IPS-NIHi7 (cell line): ENCODE results near the gene TAOK2.
A peak's percentile ranks its signal among the peaks of the same experiment; 100 is the strongest.

Experiments
- DNase-seq: peaks from one replicate; pipeline ENCODE4 v3.0.0; 2012; ENCODE audit warnings: mixed read lengths; ENCODE audit errors: extremely low spot score

Gene TAOK2

GRCh38 chr16:29963021-29963743, 10.5 kb upstream of the TAOK2 start:
- DNase-seq, result no peak

DNA sequence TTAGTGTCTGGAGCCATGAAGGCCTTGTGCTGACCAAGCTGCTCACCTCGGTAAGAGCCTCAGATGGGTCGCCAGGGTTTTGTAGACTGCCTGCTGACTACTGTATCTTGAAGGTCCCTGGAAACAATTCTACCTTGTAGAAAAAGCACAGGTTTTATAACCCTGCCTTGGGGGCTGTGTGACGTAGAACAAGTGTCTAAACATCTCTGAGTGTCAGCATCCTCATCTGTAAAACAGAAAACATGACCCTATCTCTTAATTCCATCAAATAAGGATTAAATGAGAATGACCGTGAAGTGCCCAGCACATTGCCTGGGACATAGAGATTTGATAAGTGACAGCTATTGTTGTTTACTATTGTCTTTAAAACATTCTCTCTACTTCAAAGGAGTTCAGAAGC, 5.5 kb upstream of the TAOK2 start:
- no peak for DNase-seq

DNA sequence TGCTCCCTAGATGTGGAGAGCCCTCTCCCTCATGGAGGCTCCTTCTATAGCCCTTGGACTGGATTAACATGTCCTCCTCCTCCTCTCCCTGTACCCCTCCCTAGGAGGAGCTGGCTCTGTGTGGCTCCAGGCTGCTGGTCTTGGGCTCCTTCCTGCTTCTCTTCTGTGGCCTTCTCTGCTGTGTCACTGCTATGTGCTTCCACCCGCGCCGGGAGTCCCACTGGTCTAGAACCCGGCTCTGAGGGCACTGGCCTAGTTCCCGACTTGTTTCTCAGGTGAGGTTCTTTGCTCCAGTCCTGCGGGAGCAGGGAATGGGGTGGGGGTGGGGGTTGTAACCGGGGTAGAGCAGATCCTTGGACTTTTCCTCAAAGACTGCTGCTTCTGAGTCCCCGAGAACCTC, 2.4 kb upstream of the TAOK2 start:
- no peak for DNase-seq

DNA sequence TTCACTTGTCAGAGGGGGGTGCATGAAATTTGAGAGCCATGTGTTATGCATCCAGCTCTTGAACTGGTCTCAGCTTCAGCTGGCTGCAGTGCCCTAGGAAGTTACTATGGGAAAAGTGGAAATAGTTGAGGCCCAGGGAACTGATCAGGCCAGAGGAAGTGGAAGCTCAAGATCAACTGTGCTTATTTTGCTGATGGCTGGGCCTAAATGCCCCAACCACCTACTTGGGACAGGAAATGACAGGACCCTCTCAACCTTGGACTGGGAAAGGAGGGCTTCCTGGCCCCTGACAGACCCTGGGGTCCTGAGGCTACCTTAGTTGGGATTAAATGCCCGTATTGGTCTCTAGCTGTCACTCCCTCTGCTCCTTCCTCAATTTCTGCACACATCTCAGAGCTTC, 1.2 kb upstream of the TAOK2 start:
- no peak for DNase-seq

- no peak for DNase-seq
Observed at GRCh38 chr16:29972992-29973383, 680 bp upstream of the TAOK2 start.

DNA sequence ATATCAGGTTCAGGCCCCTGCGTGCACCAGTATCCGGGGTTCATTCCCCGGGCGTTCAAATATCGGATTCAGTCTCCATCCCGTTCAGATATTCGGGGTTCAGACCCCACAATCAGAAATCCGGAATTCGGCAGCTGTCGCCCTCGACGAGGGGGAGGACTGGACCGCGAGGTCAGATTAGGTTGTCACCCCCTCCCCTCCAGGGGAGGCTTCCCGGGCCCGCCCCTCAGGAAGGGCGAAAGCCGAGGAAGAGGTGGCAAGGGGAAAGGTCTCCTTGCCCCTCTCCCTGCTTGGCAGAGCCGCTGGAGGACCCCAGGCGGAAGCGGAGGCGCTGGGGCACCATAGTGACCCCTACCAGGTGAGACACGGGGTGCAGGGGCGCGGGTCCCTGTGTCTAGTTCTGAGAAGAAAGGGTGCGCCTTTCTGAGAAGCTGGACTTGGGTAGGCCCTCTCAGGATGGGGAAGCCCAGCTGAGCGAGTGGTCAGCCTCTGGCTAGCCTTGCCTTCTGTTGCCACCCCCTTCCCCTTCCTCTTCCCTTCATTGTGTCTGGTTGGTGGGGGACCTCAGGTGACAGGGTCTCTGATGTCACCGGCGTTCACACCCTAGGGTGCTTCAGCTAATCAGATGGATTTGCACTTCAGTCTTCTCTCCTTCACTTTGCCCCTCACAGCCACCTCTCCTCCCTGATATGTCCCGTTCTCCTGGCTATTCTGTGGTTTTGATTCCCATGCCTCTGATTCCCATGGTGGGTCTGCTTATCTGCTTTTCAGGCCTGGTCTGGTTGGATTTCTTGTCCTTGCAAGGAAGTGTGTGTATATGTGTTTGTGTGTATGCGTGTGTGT, 844 bp downstream of the TAOK2 start:
- DNase-seq, result peak; percentile 58

- no peak for DNase-seq
Observed at GRCh38 chr16:29975134-29975538, 1.5 kb downstream of the TAOK2 start.

- no peak for DNase-seq
Observed at GRCh38 chr16:29975811-29976511, 2.3 kb downstream of the TAOK2 start.

- DNase-seq, result no peak
Observed at GRCh38 chr16:29977063-29977825, 3.6 kb downstream of the TAOK2 start.

DNA sequence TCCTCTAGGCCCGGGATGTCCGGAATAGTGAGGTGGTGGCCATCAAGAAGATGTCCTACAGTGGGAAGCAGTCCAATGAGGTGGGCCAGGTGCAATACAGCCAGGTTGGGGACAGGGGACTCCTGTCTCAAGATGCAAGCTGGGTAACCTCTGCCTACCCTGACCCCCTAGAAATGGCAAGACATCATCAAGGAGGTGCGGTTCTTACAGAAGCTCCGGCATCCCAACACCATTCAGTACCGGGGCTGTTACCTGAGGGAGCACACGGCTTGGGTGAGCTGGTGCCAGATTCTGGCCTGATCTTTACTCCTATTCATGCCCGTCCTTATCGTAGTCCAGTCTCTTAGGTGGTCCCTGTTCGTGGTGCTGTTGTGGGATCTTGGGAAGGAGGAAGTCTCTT, 4.4 kb downstream of the TAOK2 start:
- DNase-seq, result no peak

DNA sequence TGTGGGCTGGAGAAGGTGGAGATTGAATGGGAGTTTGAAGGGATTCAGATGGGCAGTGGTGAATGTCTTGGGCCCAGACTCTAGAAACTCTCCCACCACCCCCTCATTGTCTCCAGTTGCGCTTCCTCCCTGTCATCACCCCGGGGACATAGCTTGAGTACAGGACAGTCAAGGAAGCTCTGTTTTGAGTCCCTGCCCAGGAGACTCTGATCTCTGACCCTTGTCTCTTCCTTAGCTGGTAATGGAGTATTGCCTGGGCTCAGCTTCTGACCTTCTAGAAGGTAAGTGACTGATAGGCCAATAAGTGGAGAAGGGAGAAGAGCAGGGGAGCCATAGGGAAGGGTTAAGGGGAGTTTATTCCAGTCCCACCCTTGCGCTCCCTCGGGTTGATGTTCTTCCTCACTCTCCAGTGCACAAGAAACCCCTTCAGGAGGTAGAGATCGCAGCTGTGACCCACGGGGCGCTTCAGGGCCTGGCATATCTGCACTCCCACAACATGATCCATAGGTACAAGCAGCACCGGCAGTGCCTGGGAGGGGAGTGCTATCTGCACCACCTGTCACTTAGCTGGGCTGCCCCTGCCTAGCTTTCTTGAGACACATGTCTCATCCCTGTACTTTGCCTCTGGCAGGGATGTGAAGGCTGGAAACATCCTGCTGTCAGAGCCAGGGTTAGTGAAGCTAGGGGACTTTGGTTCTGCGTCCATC, 5.0 kb downstream of the TAOK2 start:
- DNase-seq, result no peak

- DNase-seq, result no peak
Observed at GRCh38 chr16:29982560-29983419, 9.1 kb downstream of the TAOK2 start.

DNA sequence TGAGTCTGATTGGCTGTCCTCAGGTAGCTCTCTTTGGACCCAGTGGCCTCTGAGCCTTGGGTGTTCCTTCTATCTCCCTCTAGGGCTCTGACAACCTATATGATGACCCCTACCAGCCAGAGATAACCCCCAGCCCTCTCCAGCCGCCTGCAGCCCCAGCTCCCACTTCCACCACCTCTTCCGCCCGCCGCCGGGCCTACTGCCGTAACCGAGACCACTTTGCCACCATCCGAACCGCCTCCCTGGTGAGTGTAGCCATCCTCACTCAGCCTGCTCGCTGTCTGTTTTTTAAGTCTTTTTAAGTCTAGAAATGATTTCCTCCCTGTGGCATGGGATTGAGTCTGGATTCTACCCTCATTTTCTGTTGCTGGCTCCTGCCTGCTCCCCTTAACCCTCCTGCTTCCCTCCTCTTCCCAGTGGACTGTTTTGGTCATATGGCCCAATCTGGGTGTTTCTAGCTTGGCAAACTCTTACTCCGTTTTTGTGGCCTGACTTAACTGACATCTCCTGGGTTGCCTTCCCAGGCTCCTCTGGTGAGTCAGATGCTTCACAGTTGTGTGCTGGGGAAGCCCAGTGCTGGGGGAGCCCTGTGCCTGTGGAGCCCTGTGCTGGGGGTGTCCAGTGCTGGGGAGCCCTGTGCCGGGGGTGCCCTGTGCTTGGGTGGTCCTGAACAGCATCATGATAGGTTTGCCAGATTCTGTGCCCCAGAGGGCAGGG, 9.9 kb downstream of the TAOK2 start:
- no peak for DNase-seq

DNA sequence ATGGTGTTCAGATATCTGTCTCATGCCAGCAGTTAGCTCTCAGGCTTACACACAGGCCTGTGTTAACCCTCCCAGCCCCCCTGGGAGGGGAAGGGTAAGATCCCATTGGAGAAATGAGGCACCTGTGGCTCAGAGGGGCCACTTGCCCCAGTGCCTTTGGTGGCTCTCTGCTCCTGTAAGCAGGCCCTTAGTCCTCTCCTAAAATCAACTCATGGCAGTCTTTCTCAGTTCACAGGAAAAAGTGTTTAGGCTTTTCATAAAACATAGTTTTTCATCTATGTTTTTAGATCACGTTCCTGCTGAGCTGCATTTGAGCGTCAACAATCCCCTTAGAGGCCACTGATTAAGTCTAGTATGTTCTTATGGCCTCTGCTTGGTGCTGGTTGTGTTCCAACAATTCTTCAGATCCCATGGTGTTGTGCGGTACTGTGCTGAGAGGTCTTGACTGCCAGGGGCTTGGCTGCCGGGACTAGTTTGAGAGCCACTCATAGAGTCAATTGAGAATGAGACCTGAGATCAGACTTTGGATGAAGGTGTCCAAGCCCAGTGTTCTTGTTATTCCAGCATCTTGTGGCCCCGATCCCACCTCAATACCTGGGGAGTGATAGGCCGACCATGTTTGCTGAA, 10.6 kb downstream of the TAOK2 start:
- DNase-seq, result no peak

DNA sequence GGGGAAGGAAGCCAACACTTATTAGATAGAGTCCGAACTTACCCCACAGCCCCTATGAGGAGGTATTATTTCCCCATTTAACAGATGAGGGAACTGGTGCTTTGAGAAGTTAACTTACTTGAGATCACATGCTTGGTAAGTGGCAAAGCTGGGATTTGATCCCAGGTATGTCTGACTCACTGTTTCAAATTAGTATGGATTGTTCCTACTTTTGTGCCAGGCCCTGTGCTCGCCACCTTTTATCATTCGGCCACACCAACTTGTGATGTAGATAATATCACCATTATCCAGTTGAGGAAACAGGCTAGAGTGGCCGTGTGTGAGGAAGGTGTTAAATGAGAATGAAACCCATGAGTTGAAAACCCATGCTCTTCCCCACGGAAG, 11.1 kb downstream of the TAOK2 start:
- DNase-seq, result no peak

- no peak for DNase-seq
Observed at GRCh38 chr16:29985271-29985811, 11.7 kb downstream of the TAOK2 start.

DNA sequence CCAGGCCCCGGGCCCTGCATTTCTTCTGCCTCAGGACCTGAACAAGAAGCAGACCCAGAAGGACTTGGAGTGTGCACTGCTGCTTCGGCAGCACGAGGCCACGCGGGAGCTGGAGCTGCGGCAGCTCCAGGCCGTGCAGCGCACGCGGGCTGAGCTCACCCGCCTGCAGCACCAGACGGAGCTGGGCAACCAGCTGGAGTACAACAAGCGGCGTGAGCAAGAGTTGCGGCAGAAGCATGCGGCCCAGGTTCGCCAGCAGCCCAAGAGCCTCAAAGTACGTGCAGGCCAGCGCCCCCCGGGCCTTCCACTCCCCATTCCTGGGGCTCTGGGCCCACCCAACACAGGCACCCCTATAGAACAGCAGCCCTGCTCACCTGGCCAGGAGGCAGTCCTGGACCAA, 12.6 kb downstream of the TAOK2 start:
- no peak for DNase-seq

DNA sequence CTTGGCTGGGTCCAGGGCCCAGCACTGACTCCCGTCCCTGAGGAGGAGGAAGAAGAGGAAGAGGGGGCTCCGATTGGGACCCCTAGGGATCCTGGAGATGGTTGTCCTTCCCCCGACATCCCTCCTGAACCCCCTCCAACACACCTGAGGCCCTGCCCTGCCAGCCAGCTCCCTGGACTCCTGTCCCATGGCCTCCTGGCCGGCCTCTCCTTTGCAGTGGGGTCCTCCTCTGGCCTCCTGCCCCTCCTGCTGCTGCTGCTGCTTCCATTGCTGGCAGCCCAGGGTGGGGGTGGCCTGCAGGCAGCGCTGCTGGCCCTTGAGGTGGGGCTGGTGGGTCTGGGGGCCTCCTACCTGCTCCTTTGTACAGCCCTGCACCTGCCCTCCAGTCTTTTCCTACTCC, 13.3 kb downstream of the TAOK2 start:
- DNase-seq, result no peak
